ENCODE data around the gene MMP23B.
"Not testable (repeated sequence)": the region's sequence is repeated elsewhere in the genome, so short reads cannot be mapped to it uniquely, and the experiment has no call there.

MMP23B gene

DNA sequence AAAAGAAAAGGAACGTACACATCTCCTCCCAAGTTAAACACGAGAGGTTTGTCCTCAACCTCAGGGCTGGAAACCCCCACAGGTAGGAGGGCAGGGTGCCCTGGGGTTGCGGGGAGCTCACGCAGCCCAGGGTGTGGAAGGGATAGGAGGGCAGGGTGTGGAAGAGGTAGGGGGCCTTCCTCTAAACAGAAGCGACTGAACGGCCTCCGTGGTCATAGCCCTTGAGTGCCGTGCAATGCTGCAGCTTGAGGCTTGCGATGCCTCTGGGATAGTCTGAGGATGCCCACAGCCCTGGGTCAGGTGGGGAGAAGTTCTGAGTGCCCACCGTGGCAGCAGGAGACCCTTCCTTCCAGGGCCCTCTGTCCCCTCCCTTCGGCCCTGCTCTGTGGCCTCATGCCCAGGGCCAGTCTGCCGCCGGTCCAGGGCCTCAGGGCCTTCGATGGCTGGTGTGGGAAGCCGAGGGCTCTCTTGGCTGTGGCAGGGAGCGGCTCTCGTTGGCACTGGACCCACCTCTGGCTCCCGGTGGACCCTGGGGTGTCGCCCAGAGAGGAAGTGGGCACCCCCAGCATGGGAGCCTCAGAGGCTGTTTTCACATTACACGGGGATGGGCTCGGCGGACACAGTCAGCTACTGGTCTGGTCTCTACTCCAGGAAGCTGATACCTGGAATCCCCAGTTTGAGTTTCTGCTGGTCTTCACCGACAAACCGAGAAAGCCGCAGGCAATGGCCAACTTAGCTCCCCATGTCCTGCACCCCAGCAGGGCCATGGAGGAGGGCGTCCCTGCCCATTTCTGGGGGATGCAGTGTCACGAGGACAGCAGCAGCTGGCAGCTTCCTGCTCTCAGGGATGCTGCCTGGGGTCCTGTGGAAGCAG is 33.2 kb downstream of the MMP23B start:
- no peak for DNase-seq (ENCODE audit: low read depth in 2 of 3, low spot score in 1 of 3)

DNA sequence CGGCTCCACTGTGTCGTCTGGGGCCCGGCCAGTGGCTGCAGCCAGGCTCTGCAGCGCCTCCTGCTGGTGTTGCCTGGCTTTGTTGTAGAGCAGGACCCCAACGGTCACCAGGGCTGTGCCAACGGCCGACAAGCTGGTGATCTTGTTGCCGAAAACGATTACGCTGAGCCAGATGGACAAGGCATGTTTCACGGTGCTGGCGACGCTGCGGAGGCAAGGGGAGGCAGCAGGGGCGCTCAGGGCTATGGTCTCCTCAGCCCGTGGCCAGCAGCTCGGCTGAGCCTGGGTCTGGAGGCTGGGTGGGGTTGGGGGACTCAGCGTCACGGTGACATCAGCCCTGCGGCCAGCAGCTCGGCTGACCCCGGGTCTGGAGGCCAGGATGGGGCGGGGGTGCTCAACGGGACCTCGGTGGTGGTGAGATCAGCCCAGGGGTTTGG is 33.9 kb downstream of the MMP23B start:
- peak in 2 of 3 donors; percentile 22 to 43 for DNase-seq (ENCODE audit: low read depth in 2 of 3, low spot score in 1 of 3)

- no peak for DNase-seq (ENCODE audit: low read depth in 2 of 3, low spot score in 1 of 3)
Measured at GRCh38 chr1:1666526-1666925, 34.6 kb downstream of the MMP23B start.

DNA sequence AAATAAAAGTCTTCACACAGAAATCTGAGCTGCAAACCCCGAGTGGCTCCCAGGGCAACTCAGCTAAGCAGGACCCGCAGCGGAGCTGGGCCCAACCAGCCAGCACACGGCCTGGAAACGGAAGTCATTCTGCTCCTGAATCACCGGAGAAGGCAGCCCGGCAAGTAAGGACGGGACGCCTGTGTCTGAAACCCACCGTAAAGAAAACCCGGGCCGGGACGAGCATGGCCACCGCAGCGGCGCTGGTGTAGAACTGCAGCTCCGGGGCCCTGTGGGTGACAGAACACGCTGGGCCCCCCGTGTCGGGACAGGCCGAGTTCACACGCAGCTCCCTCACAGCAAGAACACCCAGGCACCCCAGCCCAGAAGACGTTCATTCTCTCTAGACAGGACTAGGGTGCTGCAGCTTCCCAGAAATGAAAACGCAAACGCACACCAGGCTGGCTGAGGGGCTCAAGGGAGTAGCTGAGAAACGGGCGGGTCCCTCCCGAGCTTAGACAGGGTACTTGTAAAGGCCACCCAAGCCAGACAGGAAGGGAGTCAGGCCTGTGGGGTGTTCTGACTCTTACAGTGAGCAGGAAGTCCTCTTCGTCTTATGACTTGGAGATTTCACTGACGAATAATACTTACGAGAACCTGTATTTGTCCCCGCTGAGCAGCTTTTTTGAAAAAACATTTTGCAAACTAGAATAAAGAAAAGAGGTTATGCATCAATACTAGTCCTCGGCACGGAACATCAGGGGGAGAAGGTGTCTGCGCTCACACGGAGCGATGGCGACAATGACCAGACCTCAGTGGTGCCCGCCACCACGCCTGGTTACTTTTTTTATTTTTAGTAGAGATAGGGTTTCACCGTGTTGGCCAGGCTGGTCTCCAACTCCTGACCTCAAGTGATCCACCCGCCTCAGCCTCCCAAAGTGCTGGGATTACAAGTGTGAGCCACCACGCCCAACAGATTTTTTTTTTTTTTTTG is 37.8 kb downstream of the MMP23B start:
- DNase-seq (ENCODE audit: low read depth in 2 of 3, low spot score in 1 of 3) = no peak

- no peak for DNase-seq (ENCODE audit: low read depth in 2 of 3, low spot score in 1 of 3)
Measured at GRCh38 chr1:1670866-1671265, 38.9 kb downstream of the MMP23B start.

DNA sequence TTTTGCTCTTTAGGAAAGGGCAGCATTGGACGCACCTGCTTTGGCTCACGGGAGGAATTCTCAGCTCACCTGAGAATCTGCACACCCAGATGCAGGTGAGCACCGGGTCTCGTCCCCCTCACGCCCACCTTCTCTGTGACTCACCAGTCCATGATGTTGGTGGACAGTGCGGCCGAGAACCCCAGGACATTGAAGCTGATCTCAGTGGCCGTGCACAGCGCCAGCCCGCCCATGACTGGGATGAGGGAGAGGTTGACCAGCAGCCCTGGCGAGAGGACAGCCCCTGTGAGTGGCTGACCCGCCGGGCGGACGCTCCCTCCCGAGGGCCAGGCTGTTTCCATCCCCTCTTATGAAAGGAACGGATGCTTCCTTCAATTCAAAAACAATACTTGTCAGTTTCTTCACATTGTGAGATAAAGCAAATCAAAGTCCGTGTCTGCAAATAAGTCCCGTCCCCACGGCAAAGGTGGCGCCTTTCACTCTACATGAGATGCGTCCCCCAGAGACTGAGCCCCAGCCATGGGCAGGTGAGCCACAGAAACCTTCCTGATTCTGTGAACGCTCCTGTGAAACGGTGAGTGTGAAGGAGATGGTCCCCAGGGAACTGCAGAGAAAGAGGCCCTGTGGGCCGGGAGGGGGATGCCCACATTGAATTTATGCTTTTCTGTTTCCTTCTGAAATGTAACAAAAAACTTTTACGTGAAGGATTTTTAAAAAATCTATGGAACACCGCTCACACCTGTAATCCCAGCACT is 39.6 kb downstream of the MMP23B start:
- no peak for DNase-seq (ENCODE audit: low read depth in 2 of 3, low spot score in 1 of 3)

- DNase-seq (ENCODE audit: low read depth in 2 of 3, low spot score in 1 of 3) = no peak
Measured at GRCh38 chr1:1672181-1672965, 40.4 kb downstream of the MMP23B start.

DNA sequence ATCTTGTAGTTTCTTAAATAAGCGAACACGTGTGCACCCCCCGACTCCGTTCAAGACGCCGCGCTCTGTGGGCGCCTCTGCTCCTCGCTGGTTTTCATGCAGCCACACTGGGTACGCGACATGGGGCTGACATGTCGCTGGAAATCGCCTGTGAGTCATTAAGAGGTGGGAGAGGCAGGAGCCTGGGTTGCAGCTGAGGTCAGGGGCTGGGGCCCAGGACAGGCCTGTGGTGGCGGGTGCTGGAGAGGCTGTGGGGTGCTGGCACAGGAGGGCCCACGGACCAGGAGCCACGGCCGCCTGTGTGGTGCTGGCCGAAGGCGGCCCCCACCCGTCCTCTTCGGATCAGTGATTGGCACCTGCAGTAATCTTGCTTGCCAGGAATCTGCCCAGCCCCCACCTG is 42.8 kb downstream of the MMP23B start:
- DNase-seq (ENCODE audit: low read depth in 2 of 3, low spot score in 1 of 3) = not testable (repeated sequence)

DNA sequence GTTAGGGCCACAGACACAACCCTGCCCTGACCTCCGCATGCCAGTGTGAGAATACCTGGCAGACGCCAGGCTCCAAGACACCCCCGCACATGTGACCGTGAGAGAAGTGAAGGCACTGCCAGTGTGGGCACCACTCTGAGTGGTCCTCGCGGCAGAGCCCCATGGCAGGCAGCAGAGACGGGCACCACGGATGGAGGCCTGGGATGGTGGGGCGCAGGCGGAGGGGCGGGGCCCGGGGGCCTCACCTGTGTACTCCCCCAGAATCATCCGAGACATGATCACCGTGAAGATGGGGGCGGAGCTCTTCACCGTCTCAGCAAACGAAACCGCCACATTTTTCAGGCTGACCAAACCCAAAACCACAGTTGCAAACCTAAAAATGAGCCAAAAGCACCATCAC is 43.2 kb downstream of the MMP23B start:
- not testable (repeated sequence) for DNase-seq (ENCODE audit: low read depth in 2 of 3, low spot score in 1 of 3)

DNA sequence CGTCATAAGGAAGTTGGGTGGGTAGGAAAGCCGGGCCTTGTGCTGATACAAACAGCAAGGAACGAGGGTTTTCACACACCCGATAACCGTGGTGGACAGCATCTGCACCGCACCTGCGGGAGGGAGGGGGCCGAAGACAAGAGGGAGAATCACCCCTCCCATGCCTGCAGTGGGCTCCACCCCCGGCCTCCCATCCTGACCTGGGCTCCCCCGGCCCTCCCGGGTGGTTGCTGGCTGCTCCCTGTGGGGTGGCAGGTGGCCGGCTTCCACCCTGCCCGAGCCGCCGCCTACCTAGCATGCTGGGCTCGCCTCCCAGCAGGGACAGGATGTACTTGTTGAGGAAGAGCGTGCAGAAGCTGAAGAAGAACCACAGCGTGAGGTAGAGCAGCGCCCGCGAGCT is 44.1 kb downstream of the MMP23B start:
- not testable (repeated sequence) for DNase-seq (ENCODE audit: low read depth in 2 of 3, low spot score in 1 of 3)

DNA sequence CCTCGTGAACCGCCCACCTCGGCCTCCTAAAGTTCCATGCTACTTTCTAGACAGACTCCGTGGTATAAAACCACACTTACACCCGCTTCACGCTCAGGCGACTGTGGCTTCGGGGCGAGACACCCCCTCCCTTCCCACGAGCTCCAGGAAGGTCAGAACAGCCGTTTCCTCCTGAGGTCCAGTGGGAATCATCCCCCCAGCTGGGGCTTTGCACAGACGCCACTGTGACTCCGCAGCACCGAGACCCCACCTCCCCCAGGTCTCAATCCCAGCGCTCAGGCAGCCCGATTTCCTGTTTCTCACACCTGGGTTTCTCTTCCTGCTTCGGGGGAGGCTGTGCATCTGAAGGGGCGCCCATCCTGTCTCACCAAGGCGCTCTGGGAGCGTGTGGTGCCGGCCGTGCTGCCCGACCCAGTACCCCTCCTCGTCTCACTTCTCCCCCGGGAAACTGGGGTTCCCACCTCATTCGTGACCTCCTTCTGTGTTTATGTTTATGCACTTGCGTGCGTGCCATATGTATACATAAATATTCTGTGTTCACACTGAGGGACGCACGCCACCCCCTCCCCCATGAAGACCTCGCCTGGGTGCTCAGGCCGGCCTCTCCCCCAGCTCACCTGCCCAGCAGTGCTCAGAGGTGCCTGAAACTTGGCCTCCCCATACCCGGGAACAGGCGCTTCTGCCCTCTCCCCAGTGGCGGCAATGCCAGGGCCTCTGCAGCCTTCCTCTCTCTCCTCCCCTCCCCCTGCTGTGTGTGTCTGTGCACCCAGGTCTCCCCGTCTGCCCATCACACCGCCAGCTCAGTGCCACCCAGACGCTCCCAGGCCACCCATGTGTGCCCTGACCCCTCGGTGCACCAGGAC is 46.0 kb downstream of the MMP23B start:
- peak in 1 of 3 donors; percentile 18 for DNase-seq (ENCODE audit: low read depth in 2 of 3, low spot score in 1 of 3)

GRCh38 chr1:1678581-1679380 is 46.8 kb downstream of the MMP23B start:
- DNase-seq (ENCODE audit: low read depth in 2 of 3, low spot score in 1 of 3) = peak in 1 of 3 donors; percentile 52

GRCh38 chr1:1680031-1680911 is 48.3 kb downstream of the MMP23B start:
- DNase-seq (ENCODE audit: low read depth in 2 of 3, low spot score in 1 of 3) = no peak

GRCh38 chr1:1680912-1681273 is 48.9 kb downstream of the MMP23B start:
- DNase-seq (ENCODE audit: low read depth in 2 of 3, low spot score in 1 of 3) = no peak

GRCh38 chr1:1683104-1683905 is 51.3 kb downstream of the MMP23B start:
- DNase-seq (ENCODE audit: low read depth in 2 of 3, low spot score in 1 of 3) = no peak
